Suprapubic skin (tissue), 3 donors: ENCODE data around the gene SLC5A8.

Source experiments
- POLR2A ChIP-seq, 2 donors: fragments of 450-650 bp; IDR thresholded peaks; one replicate each; pipeline ENCODE4 v1.6.1; 2017; ENCODE audit warnings: antibody characterized with exemption in 2 of 2, mild to moderate bottlenecking in 2 of 2, moderate library complexity in 2 of 2
- TF ChIP-seq, protein P1 (sequence below), 2 donors: fragments of 200-600 bp in 1 of 2; fragments of 450-650 bp in 1 of 2; sonication (generic) in 1 of 2; IDR thresholded peaks; one replicate each; pipeline ENCODE4 v1.5.1; 2016 to 2019; ENCODE audit warnings: antibody characterized with exemption in 2 of 2, mild to moderate bottlenecking in 1 of 2, moderate library complexity in 1 of 2

- TF ChIP-seq, protein P1, sequence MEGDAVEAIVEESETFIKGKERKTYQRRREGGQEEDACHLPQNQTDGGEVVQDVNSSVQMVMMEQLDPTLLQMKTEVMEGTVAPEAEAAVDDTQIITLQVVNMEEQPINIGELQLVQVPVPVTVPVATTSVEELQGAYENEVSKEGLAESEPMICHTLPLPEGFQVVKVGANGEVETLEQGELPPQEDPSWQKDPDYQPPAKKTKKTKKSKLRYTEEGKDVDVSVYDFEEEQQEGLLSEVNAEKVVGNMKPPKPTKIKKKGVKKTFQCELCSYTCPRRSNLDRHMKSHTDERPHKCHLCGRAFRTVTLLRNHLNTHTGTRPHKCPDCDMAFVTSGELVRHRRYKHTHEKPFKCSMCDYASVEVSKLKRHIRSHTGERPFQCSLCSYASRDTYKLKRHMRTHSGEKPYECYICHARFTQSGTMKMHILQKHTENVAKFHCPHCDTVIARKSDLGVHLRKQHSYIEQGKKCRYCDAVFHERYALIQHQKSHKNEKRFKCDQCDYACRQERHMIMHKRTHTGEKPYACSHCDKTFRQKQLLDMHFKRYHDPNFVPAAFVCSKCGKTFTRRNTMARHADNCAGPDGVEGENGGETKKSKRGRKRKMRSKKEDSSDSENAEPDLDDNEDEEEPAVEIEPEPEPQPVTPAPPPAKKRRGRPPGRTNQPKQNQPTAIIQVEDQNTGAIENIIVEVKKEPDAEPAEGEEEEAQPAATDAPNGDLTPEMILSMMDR (IDR thresholded peaks at IDR 0.05) = no peak
- no peak for TF ChIP-seq POLR2A (IDR thresholded peaks at IDR 0.05)
These were observed 37.7 kb downstream of the SLC5A8 start for GRCh38 chr12:101172316-101172715.
